WTC11 (cell line): Measurements from ENCODE around the gene PNP. TPM values are rescaled to one million over a fixed set of nuclear protein-coding genes. Genes with fewer than 3 reads are reported as not detected.

Source experiments
- ATAC-seq: fragments of 200-7000 bp; cut with Tn5 transposase; 2 replicates; pipeline ENCODE4 v1.10.0; 2021; ENCODE audit warnings: mild to moderate bottlenecking, moderate library complexity
- CTCF ChIA-PET: fragments of 300-600 bp; sonication (Branson Sonifier 250); formaldehyde crosslinking; loops from one replicate; lab custom pipeline; 2021; ENCODE audit warnings: antibody characterized with exemption; lab: Charles Lee
- POLR2A ChIA-PET: fragments of 350-600 bp; sonication (Branson Sonifier 250); formaldehyde crosslinking; loops from one replicate; lab custom pipeline; 2021; ENCODE audit warnings: antibody characterized with exemption; lab: Charles Lee
- DNase-seq: peaks from one replicate; pipeline ENCODE4 v3.0.0; 2021; ENCODE audit warnings: low spot score
- H3K27ac Mint-ChIP-seq: 2 replicates; pipeline ENCODE4 v1.8.0; 2021; ENCODE audit warnings: mixed read lengths
- H3K27me3 Mint-ChIP-seq: 2 replicates; pipeline ENCODE4 v1.8.0; 2021; ENCODE audit warnings: low read depth, mild to moderate bottlenecking, moderate library complexity, mixed read lengths
- H3K36me3 Mint-ChIP-seq: 2 replicates; pipeline ENCODE4 v1.8.0; 2021; ENCODE audit warnings: mixed read lengths
- H3K4me1 Mint-ChIP-seq: 2 replicates; pipeline ENCODE4 v1.8.0; 2022; ENCODE audit warnings: mixed read lengths
- H3K4me3 Mint-ChIP-seq: 2 replicates; pipeline ENCODE4 v1.8.0; 2021; ENCODE audit warnings: mild to moderate bottlenecking, moderate library complexity, mixed read lengths
- H3K9me3 Mint-ChIP-seq: 2 replicates; pipeline ENCODE4 v1.8.0; 2021; ENCODE audit warnings: mixed read lengths
- CBFB ChIP-seq: sonication (generic); formaldehyde crosslinking; IDR thresholded peaks from 2 replicates; pipeline ENCODE4 v1.8.1; 2022; ENCODE audit warnings: mild to moderate bottlenecking, low read depth, missing genetic modification reagents
- CREB1 ChIP-seq: sonication (generic); formaldehyde crosslinking; IDR thresholded peaks from 2 replicates; pipeline ENCODE4 v1.8.0; 2023; ENCODE audit warnings: mild to moderate bottlenecking, missing genetic modification reagents
- EMX1 ChIP-seq: fragments of 250-450 bp; sonication (Bioruptor Pico); IDR thresholded peaks from 2 replicates; pipeline ENCODE4 v1.8.0; 2021; ENCODE audit warnings: mild to moderate bottlenecking
- ETV6 ChIP-seq: sonication (generic); formaldehyde crosslinking; IDR thresholded peaks from 2 replicates; pipeline ENCODE4 v1.8.1; 2022; ENCODE audit warnings: mild to moderate bottlenecking, missing genetic modification reagents
- GABPB1 ChIP-seq: sonication (generic); formaldehyde crosslinking; IDR thresholded peaks from 2 replicates; pipeline ENCODE4 v1.8.1; 2023; ENCODE audit warnings: mild to moderate bottlenecking, missing genetic modification reagents
- GRHL2 ChIP-seq: fragments of 250-450 bp; sonication (Bioruptor Pico); IDR thresholded peaks from 2 replicates; pipeline ENCODE4 v1.8.0; 2022; ENCODE audit warnings: mild to moderate bottlenecking, moderate library complexity; ENCODE audit not compliant: insufficient replicate concordance, severe bottlenecking
- HMGA2 ChIP-seq: fragments of 250-450 bp; sonication (Bioruptor Pico); IDR thresholded peaks from 2 replicates; pipeline ENCODE4 v1.4.0; 2021; ENCODE audit warnings: mild to moderate bottlenecking, moderate library complexity
- JAZF1 ChIP-seq: fragments of 250-450 bp; sonication (Bioruptor Pico); IDR thresholded peaks from 2 replicates; pipeline ENCODE4 v1.9.0; 2021; ENCODE audit warnings: moderate library complexity, mild to moderate bottlenecking, inconsistent platforms
- JUN ChIP-seq: sonication (generic); formaldehyde crosslinking; IDR thresholded peaks from 2 replicates; pipeline ENCODE4 v1.8.0; 2023; ENCODE audit warnings: mild to moderate bottlenecking, missing genetic modification reagents
- KAT7 ChIP-seq: sonication (generic); formaldehyde crosslinking; IDR thresholded peaks from 2 replicates; pipeline ENCODE4 v1.8.1; 2023; ENCODE audit warnings: missing genetic modification reagents, mild to moderate bottlenecking, borderline replicate concordance
- PRRX2 ChIP-seq: fragments of 250-450 bp; sonication (Bioruptor Pico); IDR thresholded peaks from 2 replicates; pipeline ENCODE4 v1.8.0; 2021; ENCODE audit warnings: mild to moderate bottlenecking
- SMAD4 ChIP-seq: sonication (generic); formaldehyde crosslinking; IDR thresholded peaks from 2 replicates; pipeline ENCODE4 v1.8.0; 2022; ENCODE audit warnings: mild to moderate bottlenecking, missing genetic modification reagents
- SP1 ChIP-seq: sonication (generic); formaldehyde crosslinking; conservative IDR thresholded peaks from 2 replicates; pipeline ENCODE4 v1.8.1; 2022; ENCODE audit warnings: missing genetic modification reagents
- TEAD4 ChIP-seq: sonication (generic); formaldehyde crosslinking; IDR thresholded peaks from 2 replicates; pipeline ENCODE4 v1.8.0; 2022; ENCODE audit warnings: mild to moderate bottlenecking, missing genetic modification reagents
- TP53 ChIP-seq: sonication (generic); formaldehyde crosslinking; IDR thresholded peaks from 2 replicates; pipeline ENCODE4 v1.8.1; 2023; ENCODE audit warnings: mild to moderate bottlenecking, missing genetic modification reagents
- ZNF121 ChIP-seq: sonication (generic); formaldehyde crosslinking; IDR thresholded peaks from 2 replicates; pipeline ENCODE4 v1.8.0; 2023; ENCODE audit warnings: missing genetic modification reagents
- ZNF232 ChIP-seq: sonication (generic); formaldehyde crosslinking; IDR thresholded peaks from 2 replicates; pipeline ENCODE4 v1.8.0; 2022; ENCODE audit warnings: mild to moderate bottlenecking, missing genetic modification reagents
- ZNF396 ChIP-seq: fragments of 250-450 bp; sonication (Bioruptor Pico); IDR thresholded peaks from 2 replicates; pipeline ENCODE4 v1.8.0; 2021; ENCODE audit warnings: mild to moderate bottlenecking, moderate library complexity, borderline replicate concordance
- ZNF416 ChIP-seq: fragments of 250-450 bp; sonication (Bioruptor Pico); IDR thresholded peaks from 2 replicates; pipeline ENCODE4 v1.9.0; 2021; ENCODE audit warnings: mild to moderate bottlenecking, inconsistent platforms
- total RNA-seq: library from RNA; stranded (reverse); gene quantifications from 3 replicates; pipeline ENCODE4 v1.2.3, GENCODE V29; 2021
- TF ChIP-seq, protein P1 (sequence below): sonication (generic); formaldehyde crosslinking; IDR thresholded peaks from 2 replicates; pipeline ENCODE4 v1.8.1; 2022; ENCODE audit warnings: missing genetic modification reagents, borderline replicate concordance
- TF ChIP-seq, protein P2 (sequence below): sonication (generic); formaldehyde crosslinking; IDR thresholded peaks from 2 replicates; pipeline ENCODE4 v1.8.0; 2022; ENCODE audit warnings: mild to moderate bottlenecking, missing genetic modification reagents
- TF ChIP-seq, protein P3 (sequence below): fragments of 250-450 bp; sonication (Bioruptor Pico); conservative IDR thresholded peaks from 2 replicates; pipeline ENCODE4 v1.9.0; 2021; ENCODE audit warnings: mild to moderate bottlenecking
- TF ChIP-seq, protein P4 (sequence below): fragments of 250-450 bp; sonication (Bioruptor Pico); IDR thresholded peaks from 2 replicates; pipeline ENCODE4 v2.1.2; 2022; ENCODE audit warnings: mild to moderate bottlenecking, moderate library complexity
- TF ChIP-seq, protein P5 (sequence below): sonication (generic); formaldehyde crosslinking; IDR thresholded peaks from 2 replicates; pipeline ENCODE4 v1.8.1; 2023; ENCODE audit warnings: mild to moderate bottlenecking, missing genetic modification reagents, moderate library complexity
- TF ChIP-seq, protein P6 (sequence below): fragments of 200-600 bp; IDR thresholded peaks from 2 replicates; pipeline ENCODE4 v1.8.0; 2022; ENCODE audit warnings: antibody characterized with exemption
- TF ChIP-seq, protein P7 (sequence below): sonication (generic); formaldehyde crosslinking; IDR thresholded peaks from 2 replicates; pipeline ENCODE4 v1.8.0; 2022; ENCODE audit warnings: mild to moderate bottlenecking, missing genetic modification reagents

PNP gene
- total RNA-seq, 1 experiment from 2014 or later, result 95.8 TPM

DNA sequence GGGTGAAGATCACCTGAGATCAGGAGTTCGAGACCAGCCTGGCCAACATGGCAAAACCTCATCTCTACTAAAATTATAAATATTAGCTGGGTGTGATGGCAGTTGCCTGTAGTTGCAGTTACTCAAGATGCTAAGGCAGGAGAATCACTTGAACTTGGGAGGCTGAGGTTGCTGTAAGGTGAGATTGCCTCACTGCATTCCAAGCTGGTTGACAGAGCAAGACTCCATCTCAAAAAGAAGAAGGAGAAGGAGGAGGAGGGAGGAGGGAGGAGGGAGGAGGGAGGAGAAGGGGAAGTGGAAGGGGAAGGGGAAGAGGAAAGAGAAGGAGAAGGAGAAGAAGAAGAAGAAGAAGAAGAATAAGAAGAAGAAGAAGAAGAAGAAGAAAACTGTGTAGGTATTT is 53.1 kb downstream of the PNP start:
- peaks cover 9% of the 10 kb centered on the region for H3K9me3 Mint-ChIP-seq
- TF ChIP-seq CREB1 (CRISPR knock-in tag) (no peak), PRRX2 (CRISPR knock-in tag) (no peak), HMGA2 (no peak), ZNF416 (CRISPR knock-in tag) (no peak), GRHL2 (CRISPR knock-in tag) (no peak), CBFB (CRISPR knock-in tag) (no peak), TEAD4 (CRISPR knock-in tag) (no peak), ETV6 (no peak), KAT7 (CRISPR knock-in tag) (no peak), ZNF232 (CRISPR knock-in tag) (no peak)
- TF ChIP-seq, protein P1, sequence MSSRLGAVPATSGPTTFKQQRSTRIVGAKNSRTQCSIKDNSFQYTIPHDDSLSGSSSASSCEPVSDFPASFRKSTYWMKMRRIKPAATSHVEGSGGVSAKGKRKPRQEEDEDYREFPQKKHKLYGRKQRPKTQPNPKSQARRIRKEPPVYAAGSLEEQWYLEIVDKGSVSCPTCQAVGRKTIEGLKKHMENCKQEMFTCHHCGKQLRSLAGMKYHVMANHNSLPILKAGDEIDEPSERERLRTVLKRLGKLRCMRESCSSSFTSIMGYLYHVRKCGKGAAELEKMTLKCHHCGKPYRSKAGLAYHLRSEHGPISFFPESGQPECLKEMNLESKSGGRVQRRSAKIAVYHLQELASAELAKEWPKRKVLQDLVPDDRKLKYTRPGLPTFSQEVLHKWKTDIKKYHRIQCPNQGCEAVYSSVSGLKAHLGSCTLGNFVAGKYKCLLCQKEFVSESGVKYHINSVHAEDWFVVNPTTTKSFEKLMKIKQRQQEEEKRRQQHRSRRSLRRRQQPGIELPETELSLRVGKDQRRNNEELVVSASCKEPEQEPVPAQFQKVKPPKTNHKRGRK (CRISPR knock-in tag), result no peak
- TF ChIP-seq, protein P2, sequence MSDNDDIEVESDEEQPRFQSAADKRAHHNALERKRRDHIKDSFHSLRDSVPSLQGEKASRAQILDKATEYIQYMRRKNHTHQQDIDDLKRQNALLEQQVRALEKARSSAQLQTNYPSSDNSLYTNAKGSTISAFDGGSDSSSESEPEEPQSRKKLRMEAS, result no peak
- TF ChIP-seq, protein P3, sequence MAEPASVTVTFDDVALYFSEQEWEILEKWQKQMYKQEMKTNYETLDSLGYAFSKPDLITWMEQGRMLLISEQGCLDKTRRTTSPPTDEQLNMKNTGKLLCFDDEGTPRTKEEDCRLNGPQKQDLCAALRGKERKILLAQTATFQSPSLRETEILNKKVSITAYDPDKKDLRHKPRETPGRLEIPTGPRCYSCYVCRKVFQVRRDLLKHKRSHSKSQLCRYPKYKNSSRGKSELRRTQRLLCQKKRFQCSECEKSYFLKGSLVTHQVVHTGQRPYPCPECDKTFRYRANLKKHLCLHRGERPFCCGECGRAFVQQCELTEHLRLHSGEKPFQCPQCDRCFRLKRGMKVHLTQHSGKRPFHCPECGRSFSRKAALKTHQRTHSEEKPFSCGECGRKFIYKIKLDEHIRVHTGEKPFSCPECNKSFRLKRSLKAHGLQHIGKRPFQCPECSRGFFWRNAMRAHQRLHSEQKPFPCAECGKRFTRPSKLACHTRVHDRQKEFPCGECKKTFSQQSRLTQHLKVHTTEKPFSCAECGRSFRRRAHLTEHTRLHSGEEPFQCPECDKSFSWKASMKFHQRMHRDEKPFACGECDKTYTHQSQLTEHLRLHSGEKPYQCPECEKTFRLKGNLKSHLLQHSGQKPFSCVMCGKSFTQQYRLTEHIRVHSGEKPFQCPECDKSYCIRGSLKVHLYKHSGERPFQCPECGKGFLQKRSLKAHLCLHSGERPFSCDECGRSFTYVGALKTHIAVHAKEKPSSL, result no peak
- TF ChIP-seq, protein P4, sequence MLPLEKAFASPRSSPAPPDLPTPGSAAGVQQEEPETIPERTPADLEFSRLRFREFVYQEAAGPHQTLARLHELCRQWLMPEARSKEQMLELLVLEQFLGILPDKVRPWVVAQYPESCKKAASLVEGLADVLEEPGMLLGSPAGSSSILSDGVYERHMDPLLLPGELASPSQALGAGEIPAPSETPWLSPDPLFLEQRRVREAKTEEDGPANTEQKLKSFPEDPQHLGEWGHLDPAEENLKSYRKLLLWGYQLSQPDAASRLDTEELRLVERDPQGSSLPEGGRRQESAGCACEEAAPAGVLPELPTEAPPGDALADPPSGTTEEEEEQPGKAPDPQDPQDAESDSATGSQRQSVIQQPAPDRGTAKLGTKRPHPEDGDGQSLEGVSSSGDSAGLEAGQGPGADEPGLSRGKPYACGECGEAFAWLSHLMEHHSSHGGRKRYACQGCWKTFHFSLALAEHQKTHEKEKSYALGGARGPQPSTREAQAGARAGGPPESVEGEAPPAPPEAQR (CRISPR knock-in tag), result no peak
- TF ChIP-seq, protein P5, sequence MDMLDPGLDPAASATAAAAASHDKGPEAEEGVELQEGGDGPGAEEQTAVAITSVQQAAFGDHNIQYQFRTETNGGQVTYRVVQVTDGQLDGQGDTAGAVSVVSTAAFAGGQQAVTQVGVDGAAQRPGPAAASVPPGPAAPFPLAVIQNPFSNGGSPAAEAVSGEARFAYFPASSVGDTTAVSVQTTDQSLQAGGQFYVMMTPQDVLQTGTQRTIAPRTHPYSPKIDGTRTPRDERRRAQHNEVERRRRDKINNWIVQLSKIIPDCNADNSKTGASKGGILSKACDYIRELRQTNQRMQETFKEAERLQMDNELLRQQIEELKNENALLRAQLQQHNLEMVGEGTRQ (CRISPR knock-in tag), result no peak
- TF ChIP-seq, protein P6, sequence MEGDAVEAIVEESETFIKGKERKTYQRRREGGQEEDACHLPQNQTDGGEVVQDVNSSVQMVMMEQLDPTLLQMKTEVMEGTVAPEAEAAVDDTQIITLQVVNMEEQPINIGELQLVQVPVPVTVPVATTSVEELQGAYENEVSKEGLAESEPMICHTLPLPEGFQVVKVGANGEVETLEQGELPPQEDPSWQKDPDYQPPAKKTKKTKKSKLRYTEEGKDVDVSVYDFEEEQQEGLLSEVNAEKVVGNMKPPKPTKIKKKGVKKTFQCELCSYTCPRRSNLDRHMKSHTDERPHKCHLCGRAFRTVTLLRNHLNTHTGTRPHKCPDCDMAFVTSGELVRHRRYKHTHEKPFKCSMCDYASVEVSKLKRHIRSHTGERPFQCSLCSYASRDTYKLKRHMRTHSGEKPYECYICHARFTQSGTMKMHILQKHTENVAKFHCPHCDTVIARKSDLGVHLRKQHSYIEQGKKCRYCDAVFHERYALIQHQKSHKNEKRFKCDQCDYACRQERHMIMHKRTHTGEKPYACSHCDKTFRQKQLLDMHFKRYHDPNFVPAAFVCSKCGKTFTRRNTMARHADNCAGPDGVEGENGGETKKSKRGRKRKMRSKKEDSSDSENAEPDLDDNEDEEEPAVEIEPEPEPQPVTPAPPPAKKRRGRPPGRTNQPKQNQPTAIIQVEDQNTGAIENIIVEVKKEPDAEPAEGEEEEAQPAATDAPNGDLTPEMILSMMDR, result no peak
- H3K36me3 Mint-ChIP-seq, result peaks cover 3% of the 10 kb centered on the region
- ATAC-seq (no peak), DNase-seq (no peak)
- no peaks in the 10 kb centered on the region for H3K4me1 Mint-ChIP-seq
- H3K27me3 Mint-ChIP-seq, result no peaks in the 10 kb centered on the region; the same call in 1 of the 2 replicates
- no peak overlapping the region for H3K27ac Mint-ChIP-seq
- ChIA-PET CTCF (no interaction called here), POLR2A (no interaction called here)
- no peak overlapping the region for H3K4me3 Mint-ChIP-seq

DNA sequence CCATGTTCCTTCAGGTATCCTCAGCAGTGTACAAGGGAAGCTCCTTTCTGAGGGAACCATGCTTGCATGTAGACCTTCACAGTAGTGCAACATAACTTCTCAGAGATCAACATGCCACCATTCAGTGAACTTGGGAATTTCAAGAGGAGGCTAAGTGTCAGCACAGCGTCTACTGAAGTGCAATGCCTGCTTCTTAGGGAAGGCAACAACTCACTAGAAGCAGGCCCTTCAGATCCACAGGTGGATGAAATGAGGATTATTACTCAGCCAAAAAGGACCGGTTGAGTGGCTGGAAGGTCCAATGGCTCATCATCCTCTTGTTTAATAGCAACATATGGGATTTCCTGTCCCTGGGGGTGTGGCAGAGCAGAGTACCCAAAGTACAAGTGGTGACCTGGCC is 54.8 kb downstream of the PNP start:
- CTCF ChIA-PET, result interaction anchor here (1.3 to 1.5 kb wide), 2 partner anchors 37 to 85 kb away, joined by 3 read pairs; no protein-coding TSS in a partner anchor
- Mint-ChIP-seq H3K4me3 (no peak overlapping the region), H3K4me1 (no peaks in the 10 kb centered on the region), H3K27me3 (no peaks in the 10 kb centered on the region; the same call in 1 of the 2 replicates), H3K36me3 (peaks cover 3% of the 10 kb centered on the region), H3K9me3 (peaks cover 9% of the 10 kb centered on the region), H3K27ac (no peak overlapping the region)
- DNase-seq (no peak), ATAC-seq (no peak)
- POLR2A ChIA-PET, result no interaction called here
- TF ChIP-seq ZNF396 (CRISPR knock-in tag), result no peak
- no peak for TF ChIP-seq TP53
- TF ChIP-seq EMX1 (CRISPR knock-in tag), result no peak
- no peak for TF ChIP-seq GABPB1 (CRISPR knock-in tag)
- TF ChIP-seq, protein P7, sequence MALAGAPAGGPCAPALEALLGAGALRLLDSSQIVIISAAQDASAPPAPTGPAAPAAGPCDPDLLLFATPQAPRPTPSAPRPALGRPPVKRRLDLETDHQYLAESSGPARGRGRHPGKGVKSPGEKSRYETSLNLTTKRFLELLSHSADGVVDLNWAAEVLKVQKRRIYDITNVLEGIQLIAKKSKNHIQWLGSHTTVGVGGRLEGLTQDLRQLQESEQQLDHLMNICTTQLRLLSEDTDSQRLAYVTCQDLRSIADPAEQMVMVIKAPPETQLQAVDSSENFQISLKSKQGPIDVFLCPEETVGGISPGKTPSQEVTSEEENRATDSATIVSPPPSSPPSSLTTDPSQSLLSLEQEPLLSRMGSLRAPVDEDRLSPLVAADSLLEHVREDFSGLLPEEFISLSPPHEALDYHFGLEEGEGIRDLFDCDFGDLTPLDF (CRISPR knock-in tag), result no peak
- no peak for TF ChIP-seq SP1 (CRISPR knock-in tag)
- TF ChIP-seq, protein P6, result no peak
- no peak for TF ChIP-seq CBFB (CRISPR knock-in tag)
- no peak for TF ChIP-seq CREB1 (CRISPR knock-in tag)
- no peak for TF ChIP-seq ZNF121 (CRISPR knock-in tag)
- TF ChIP-seq JAZF1 (CRISPR knock-in tag), result no peak
- no peak for TF ChIP-seq JUN (CRISPR knock-in tag)
- no peak for TF ChIP-seq SMAD4 (CRISPR knock-in tag)
